IMR-90 (cell line): Measurements from ENCODE around the gene GRID1. TPM values are rescaled to one million over a fixed set of nuclear protein-coding genes. Genes with fewer than 3 reads are reported as not detected.

Source experiments
- ATAC-seq: fragments of 200-7000 bp; cut with Tn5 transposase; 2 replicates; pipeline ENCODE4 v1.9.1; 2020; ENCODE audit warnings: low read depth, mild to moderate bottlenecking, moderate library complexity
- BruUV-seq: library from RNA; stranded (reverse); fragments of 400-500 nt; replicated peaks from 2 replicates; lab custom pipeline; 2021; lab: Mats Ljungman, UMichigan
- CTCF ChIA-PET: fragments of 300-600 bp; formaldehyde crosslinking; extraction: SDS; loops from one replicate; lab custom pipeline; 2021; ENCODE audit warnings: antibody characterized with exemption; lab: Yijun Ruan, JAX
- POLR2A ChIA-PET: fragments of 300-600 bp; sonication (Branson Sonifier 250); formaldehyde crosslinking; loops from one replicate; lab custom pipeline; 2022; ENCODE audit warnings: antibody characterized with exemption; ENCODE audit not compliant: unreplicated experiment; lab: Charles Lee
- DNase-seq: peaks from one replicate; pipeline ENCODE4 v3.0.0; 2013
- H2AFZ ChIP-seq: replicated peaks from 2 replicates; pipeline ENCODE3; 2013; ENCODE audit warnings: low read length, mild to moderate bottlenecking; ENCODE audit not compliant: poor library complexity
- H2AK5ac ChIP-seq: 2 replicates; pipeline ENCODE4 v1.6.1; 2013; ENCODE audit warnings: low read depth, low read length, inconsistent platforms
- H2AK9ac ChIP-seq: replicated peaks from 2 replicates; pipeline ENCODE3; 2013; ENCODE audit warnings: mild to moderate bottlenecking, low read depth, low read length, moderate library complexity; ENCODE audit not compliant: poor library complexity
- H2BK120ac ChIP-seq: 2 replicates; pipeline ENCODE4 v1.6.1; 2013; ENCODE audit warnings: low read depth, low read length, inconsistent platforms
- H2BK15ac ChIP-seq: 3 replicates; pipeline ENCODE4 v1.6.1; 2013; ENCODE audit warnings: low read depth, low read length, inconsistent platforms
- H2BK20ac ChIP-seq: 2 replicates; pipeline ENCODE4 v1.6.1; 2013; ENCODE audit warnings: low read depth, mild to moderate bottlenecking, inconsistent platforms, low read length, moderate library complexity
- H2BK5ac ChIP-seq: 2 replicates; pipeline ENCODE4 v1.6.1; 2013; ENCODE audit warnings: mild to moderate bottlenecking, low read depth, low read length, inconsistent platforms; ENCODE audit not compliant: poor library complexity, severe bottlenecking
- H3K14ac ChIP-seq: replicated peaks from 2 replicates; pipeline ENCODE4 v1.6.1; 2013; ENCODE audit warnings: low read depth, low read length, inconsistent platforms
- H3K18ac ChIP-seq: 2 replicates; pipeline ENCODE4 v1.6.1; 2013; ENCODE audit warnings: low read depth, low read length, control low read depth
- H3K23ac ChIP-seq: 2 replicates; pipeline ENCODE4 v1.6.1; 2013; ENCODE audit warnings: low read depth, low read length, inconsistent platforms
- H3K27ac ChIP-seq: 2 replicates; pipeline ENCODE4 v1.5.1; 2013; ENCODE audit warnings: mild to moderate bottlenecking, control low read depth, low read length; ENCODE audit not compliant: insufficient read depth
- H3K27me3 ChIP-seq: 2 replicates; pipeline ENCODE4 v1.6.1; 2013; ENCODE audit warnings: low read length; ENCODE audit not compliant: control insufficient read depth, insufficient read depth
- H3K36me3 ChIP-seq: 2 replicates; pipeline ENCODE4 v1.6.1; 2013; ENCODE audit warnings: low read length, mixed read lengths; ENCODE audit not compliant: control insufficient read depth, insufficient read depth
- H3K4ac ChIP-seq: 2 replicates; pipeline ENCODE4 v1.6.1; 2013; ENCODE audit warnings: low read depth, low read length, inconsistent platforms
- H3K4me1 ChIP-seq: 2 replicates; pipeline ENCODE4 v1.6.1; 2013; ENCODE audit warnings: low read length, mixed read lengths; ENCODE audit not compliant: control insufficient read depth, insufficient read depth
- H3K4me2 ChIP-seq: 2 replicates; pipeline ENCODE4 v1.6.1; 2013; ENCODE audit warnings: low read depth, mild to moderate bottlenecking, control low read depth, low read length, moderate library complexity
- H3K4me3 ChIP-seq: 2 replicates; pipeline ENCODE4 v1.5.1; 2013; ENCODE audit warnings: low read depth, mild to moderate bottlenecking, control low read depth, low read length, moderate library complexity; ENCODE audit not compliant: insufficient read depth
- H3K56ac ChIP-seq: 2 replicates; pipeline ENCODE4 v1.6.1; 2013; ENCODE audit warnings: low read length, inconsistent platforms; ENCODE audit not compliant: insufficient read depth; ENCODE audit errors: extremely low read depth
- H3K79me1 ChIP-seq, 2 experiments: 2 replicates each; pipeline ENCODE4 v1.6.1; 2013; ENCODE audit warnings: low read length in 2 of 2, inconsistent platforms in 1 of 2, low read depth in 1 of 2
- H3K9ac ChIP-seq: 2 replicates; pipeline ENCODE4 v1.6.1; 2013; ENCODE audit warnings: low read depth, low read length, control low read depth
- H3K9me1 ChIP-seq: 2 replicates; pipeline ENCODE4 v1.6.1; 2013; ENCODE audit warnings: low read length, inconsistent platforms; ENCODE audit not compliant: insufficient read depth
- H3K9me3 ChIP-seq: 2 replicates; pipeline ENCODE4 v1.6.1; 2013; ENCODE audit warnings: low read length; ENCODE audit not compliant: control insufficient read depth, insufficient read depth
- H4K20me1 ChIP-seq: 2 replicates; pipeline ENCODE4 v1.6.1; 2013; ENCODE audit warnings: low read length, inconsistent platforms; ENCODE audit not compliant: insufficient read depth
- H4K5ac ChIP-seq: 2 replicates; pipeline ENCODE4 v1.6.1; 2013; ENCODE audit warnings: mild to moderate bottlenecking, low read depth, low read length, control low read depth
- H4K8ac ChIP-seq, 2 experiments: 2 replicates each; pipeline ENCODE4 v1.6.1; 2013; ENCODE audit warnings: low read depth in 2 of 2, low read length in 2 of 2, control low read depth in 1 of 2, inconsistent platforms in 1 of 2
- H4K91ac ChIP-seq: 2 replicates; pipeline ENCODE4 v1.6.1; 2013; ENCODE audit warnings: low read depth, low read length, inconsistent platforms; ENCODE audit not compliant: insufficient read depth
- BHLHE40 ChIP-seq: fragments of 150-350 bp; IDR thresholded peaks from 2 replicates; pipeline ENCODE4 v1.6.1; 2016; ENCODE audit warnings: mild to moderate bottlenecking, low read depth, low read length
- CEBPB ChIP-seq: IDR thresholded peaks from 2 replicates; pipeline ENCODE4 v1.6.1; 2012; ENCODE audit warnings: low read depth, low read length, improper control_type of control experiment
- CHD1 ChIP-seq: IDR thresholded peaks from 2 replicates; pipeline ENCODE4 v1.6.1; 2012; ENCODE audit warnings: low read depth, low read length, improper control_type of control experiment
- CTCF ChIP-seq: conservative IDR thresholded peaks from 2 replicates; pipeline ENCODE4 v1.5.1; 2012; ENCODE audit warnings: mild to moderate bottlenecking, low read depth, low read length, improper control_type of control experiment
- ELK1 ChIP-seq: fragments of 150-350 bp; IDR thresholded peaks from 2 replicates; pipeline ENCODE4 v1.6.1; 2016; ENCODE audit warnings: low read depth, mild to moderate bottlenecking, low read length, moderate library complexity, borderline replicate concordance
- FOS ChIP-seq: fragments of 150-350 bp; IDR thresholded peaks from 2 replicates; pipeline ENCODE4 v1.6.1; 2016; ENCODE audit warnings: low read depth, low read length
- MAFK ChIP-seq: IDR thresholded peaks from 2 replicates; pipeline ENCODE4 v1.6.1; 2012; ENCODE audit warnings: low read depth, low read length, improper control_type of control experiment
- MAZ ChIP-seq: IDR thresholded peaks from 2 replicates; pipeline ENCODE4 v1.6.1; 2012; ENCODE audit warnings: low read depth, mild to moderate bottlenecking, low read length, improper control_type of control experiment, moderate library complexity, borderline replicate concordance
- MXI1 ChIP-seq: IDR thresholded peaks from 2 replicates; pipeline ENCODE4 v1.6.1; 2012; ENCODE audit warnings: low read depth, mild to moderate bottlenecking, low read length, moderate library complexity, borderline replicate concordance
- NFE2L2 ChIP-seq: fragments of 150-350 bp; IDR thresholded peaks from 2 replicates; pipeline ENCODE4 v1.6.1; 2016; ENCODE audit warnings: low read depth, mild to moderate bottlenecking, low read length
- POLR2A ChIP-seq: IDR thresholded peaks from 2 replicates; pipeline ENCODE4 v1.6.1; 2012; ENCODE audit warnings: mild to moderate bottlenecking, low read depth, low read length
- RAD21 ChIP-seq: IDR thresholded peaks from 2 replicates; pipeline ENCODE4 v1.6.1; 2012; ENCODE audit warnings: low read length, improper control_type of control experiment
- RCOR1 ChIP-seq: IDR thresholded peaks from 2 replicates; pipeline ENCODE4 v1.6.1; 2012; ENCODE audit warnings: mild to moderate bottlenecking, low read length, improper control_type of control experiment; ENCODE audit not compliant: insufficient replicate concordance
- RFX5 ChIP-seq: IDR thresholded peaks from 2 replicates; pipeline ENCODE4 v1.8.0; 2012; ENCODE audit warnings: low read depth, mild to moderate bottlenecking, low read length, moderate library complexity
- SMC3 ChIP-seq: fragments of 150-350 bp; IDR thresholded peaks from 2 replicates; pipeline ENCODE4 v1.6.1; 2016; ENCODE audit warnings: low read depth, mild to moderate bottlenecking, antibody characterized with exemption, low read length, moderate library complexity
- USF2 ChIP-seq: fragments of 150-350 bp; IDR thresholded peaks from 2 replicates; pipeline ENCODE4 v1.6.1; 2017; ENCODE audit warnings: mild to moderate bottlenecking, antibody characterized with exemption, low read length, low read depth
- WGBS, 2 experiments: methylation state at CpG; one replicate each; pipeline versions ENCODE4 v1.1.5 to v1.1.7; 2013; ENCODE audit warnings: missing lambda C conversion rate in 2 of 2; ENCODE audit not compliant: insufficient read length in 1 of 2; ENCODE audit errors: extremely low coverage in 2 of 2; 5-methylcytosine and 5-hydroxymethylcytosine counted together
- dilution Hi-C: fragments of 300-500 bp; cut with HindIII; formaldehyde crosslinking; loops from one replicate; pipeline ENCODE4 v1.14.3; 2018; ENCODE audit warnings: low sequenced_read_pairs; ENCODE audit not compliant: unreplicated experiment
- in situ Hi-C: fragments of 300-500 bp; cut with MboI; formaldehyde crosslinking; loops from 3 replicates; pipeline ENCODE4 v1.14.3; 2019; ENCODE audit warnings: low sequenced_read_pairs, inconsistent platforms, mixed read lengths
- intact Hi-C: fragments of 100-400 bp; cut with micrococcal nuclease; formaldehyde crosslinking; loops from 2 replicates; pipeline ENCODE4 v1.10.0; 2022
- polyA plus RNA-seq, 3 experiments: library from polyadenylated mRNA; depleted of rRNA; stranded (reverse); fragments of >200 nt; gene quantifications; 2 replicates each; pipeline ENCODE4 v1.2.3, GENCODE V29; 2012; ENCODE audit warnings: low replicate concordance in 1 of 3
- total RNA-seq: library from RNA; depleted of rRNA; stranded (reverse); fragments of >200 nt; gene quantifications from 2 replicates; pipeline ENCODE4 v1.2.3, GENCODE V29; 2012

GRID1 gene
- total and polyA plus RNA-seq, 2 of the 4 experiments (the other 2 are of a cell fraction) = not detected

GRCh38 chr10:86056672-86057071, 309.9 kb downstream of the GRID1 start:
- ChIA-PET CTCF (no interaction called here), POLR2A (no interaction called here)
- BruUV-seq = no TSS peak
- Histone ChIP-seq H3K14ac (no peak overlapping the region), H3K9me3 (peaks cover 7% of the 10 kb centered on the region; the same call in 1 of the 2 replicates), H2BK20ac (no peak overlapping the region), H3K9me1 (no peaks in the 10 kb centered on the region), H3K4ac (no peak overlapping the region), H4K20me1 (no peaks in the 10 kb centered on the region), H3K18ac (no peak overlapping the region), H3K4me2 (no peak overlapping the region), H2AK9ac (no peak overlapping the region), H3K4me3 (no peak overlapping the region), H3K79me1 (no peaks in the 10 kb centered on the region), H3K9ac (no peak overlapping the region), H4K8ac (no peak overlapping the region), H2AFZ (no peak overlapping the region), H2AK5ac (no peak overlapping the region), H4K91ac (no peak overlapping the region), H3K27me3 (no peaks in the 10 kb centered on the region), H2BK120ac (no peak overlapping the region), H2BK15ac (no peak overlapping the region), H3K56ac (no peak overlapping the region), H3K23ac (no peak overlapping the region), H2BK5ac (no peak overlapping the region), H3K27ac (no peak overlapping the region), H3K36me3 (no peaks in the 10 kb centered on the region), H4K5ac (no peak overlapping the region), H3K4me1 (no peaks in the 10 kb centered on the region)
- intact Hi-C loops = no loop called here
- WGBS, 2 experiments = 0% methylated on average over 1 of the region's 6 CpGs; no CpG with 5 or more reads in 1 of the 2 experiments
- in situ Hi-C loops = no loop called here
- ATAC-seq (no peak), DNase-seq (no peak)
- dilution Hi-C loops = no loop called here
- TF ChIP-seq CTCF (no peak), RFX5 (no peak), NFE2L2 (no peak), RCOR1 (no peak), FOS (no peak), CHD1 (no peak), MAFK (no peak), MAZ (no peak), RAD21 (no peak), USF2 (no peak), MXI1 (no peak), ELK1 (no peak), POLR2A (no peak), CEBPB (no peak), BHLHE40 (no peak), SMC3 (no peak)
